PFSK-1 (cell line): ENCODE results near the gene MBOAT2.

Experiments used
- POLR2AphosphoS5 ChIP-seq: IDR thresholded peaks from 2 replicates; pipeline ENCODE4 v1.6.1; 2012; ENCODE audit warnings: low read depth, mild to moderate bottlenecking, control low read depth, low read length, moderate library complexity
- SIN3A ChIP-seq: IDR thresholded peaks from 2 replicates; pipeline ENCODE4 v1.6.1; 2012; ENCODE audit warnings: mild to moderate bottlenecking, low read length, moderate library complexity, borderline replicate concordance; ENCODE audit not compliant: insufficient read depth
- TF ChIP-seq, protein P1 (sequence below), 2 experiments: IDR thresholded peaks; 2 replicates each; pipeline versions ENCODE4 v1.6.1 to v1.8.0; 2011 to 2012; ENCODE audit warnings: low read depth in 2 of 2, low read length in 2 of 2, control low read depth in 1 of 2, inconsistent platforms in 1 of 2, mild to moderate bottlenecking in 1 of 2, moderate library complexity in 1 of 2; ENCODE audit not compliant: insufficient read depth in 1 of 2

DNA sequence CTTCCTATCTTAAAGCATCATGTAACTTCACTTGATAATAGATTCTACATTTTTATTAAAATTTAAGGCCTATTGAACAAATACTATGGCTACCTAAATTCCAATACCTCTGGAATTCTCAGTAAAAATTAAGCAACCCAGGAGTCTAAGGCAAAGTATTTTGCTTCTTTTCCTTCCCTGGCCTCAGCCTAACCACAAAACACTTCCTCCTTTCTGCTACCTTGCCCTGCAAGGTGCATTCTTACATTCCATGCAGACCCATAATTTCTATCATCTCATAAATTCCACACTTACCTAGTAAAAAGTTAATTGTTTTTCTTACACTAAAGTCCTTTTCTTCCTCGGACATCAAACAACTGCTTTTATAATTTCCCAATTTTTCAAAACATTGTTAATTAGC lies 3.7 kb downstream of the MBOAT2 start:
- TF ChIP-seq, protein P1, sequence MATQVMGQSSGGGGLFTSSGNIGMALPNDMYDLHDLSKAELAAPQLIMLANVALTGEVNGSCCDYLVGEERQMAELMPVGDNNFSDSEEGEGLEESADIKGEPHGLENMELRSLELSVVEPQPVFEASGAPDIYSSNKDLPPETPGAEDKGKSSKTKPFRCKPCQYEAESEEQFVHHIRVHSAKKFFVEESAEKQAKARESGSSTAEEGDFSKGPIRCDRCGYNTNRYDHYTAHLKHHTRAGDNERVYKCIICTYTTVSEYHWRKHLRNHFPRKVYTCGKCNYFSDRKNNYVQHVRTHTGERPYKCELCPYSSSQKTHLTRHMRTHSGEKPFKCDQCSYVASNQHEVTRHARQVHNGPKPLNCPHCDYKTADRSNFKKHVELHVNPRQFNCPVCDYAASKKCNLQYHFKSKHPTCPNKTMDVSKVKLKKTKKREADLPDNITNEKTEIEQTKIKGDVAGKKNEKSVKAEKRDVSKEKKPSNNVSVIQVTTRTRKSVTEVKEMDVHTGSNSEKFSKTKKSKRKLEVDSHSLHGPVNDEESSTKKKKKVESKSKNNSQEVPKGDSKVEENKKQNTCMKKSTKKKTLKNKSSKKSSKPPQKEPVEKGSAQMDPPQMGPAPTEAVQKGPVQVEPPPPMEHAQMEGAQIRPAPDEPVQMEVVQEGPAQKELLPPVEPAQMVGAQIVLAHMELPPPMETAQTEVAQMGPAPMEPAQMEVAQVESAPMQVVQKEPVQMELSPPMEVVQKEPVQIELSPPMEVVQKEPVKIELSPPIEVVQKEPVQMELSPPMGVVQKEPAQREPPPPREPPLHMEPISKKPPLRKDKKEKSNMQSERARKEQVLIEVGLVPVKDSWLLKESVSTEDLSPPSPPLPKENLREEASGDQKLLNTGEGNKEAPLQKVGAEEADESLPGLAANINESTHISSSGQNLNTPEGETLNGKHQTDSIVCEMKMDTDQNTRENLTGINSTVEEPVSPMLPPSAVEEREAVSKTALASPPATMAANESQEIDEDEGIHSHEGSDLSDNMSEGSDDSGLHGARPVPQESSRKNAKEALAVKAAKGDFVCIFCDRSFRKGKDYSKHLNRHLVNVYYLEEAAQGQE (IDR thresholded peaks at IDR 0.05; ENCODE audit: insufficient read depth in 1 of 2, low read depth in 2 of 2, low read length in 2 of 2): no peak
- TF ChIP-seq SIN3A (no peak), POLR2AphosphoS5 (no peak)
